Activated CD4-positive, alpha-beta memory T cell treated with anti-CD3 and anti-CD28 coated beads, Interleukin-2, amount 10 ng/mL, durations not matched to agents 7 days and 5 days (primary cell): ENCODE measurements around the gene PDGFD. TPM values are rescaled to one million over a fixed set of nuclear protein-coding genes. Genes with fewer than 3 reads are reported as not detected.

Experiments used
- CTCF ChIA-PET: fragments of 350-600 bp; sonication (Branson Sonifier 250); formaldehyde crosslinking; loops from one replicate; lab custom pipeline; 2021; ENCODE audit warnings: antibody characterized with exemption, inconsistent platforms; lab: Charles Lee
- POLR2A ChIA-PET: fragments of 350-600 bp; sonication (Branson Sonifier 250); formaldehyde crosslinking; loops from one replicate; lab custom pipeline; 2021; ENCODE audit warnings: antibody characterized with exemption; lab: Charles Lee
- DNase-seq: peaks from one replicate; pipeline ENCODE4 v3.0.0-alpha.2; 2020
- H3K27ac Mint-ChIP-seq: one replicate; pipeline ENCODE4 v1.8.0; 2021; ENCODE audit warnings: mild to moderate bottlenecking, mixed read lengths
- H3K27me3 Mint-ChIP-seq: one replicate; pipeline ENCODE4 v1.8.0; 2021; ENCODE audit warnings: mixed read lengths
- H3K36me3 Mint-ChIP-seq: one replicate; pipeline ENCODE4 v1.8.0; 2021; ENCODE audit warnings: low read depth, mixed read lengths
- H3K4me1 Mint-ChIP-seq: one replicate; pipeline ENCODE4 v1.8.0; 2021; ENCODE audit warnings: mixed read lengths
- H3K4me3 Mint-ChIP-seq: one replicate; pipeline ENCODE4 v1.8.0; 2021; ENCODE audit warnings: mild to moderate bottlenecking, mixed read lengths
- H3K9me3 Mint-ChIP-seq: one replicate; pipeline ENCODE4 v1.8.0; 2021; ENCODE audit warnings: mixed read lengths
- total RNA-seq, 2 experiments: library from RNA; stranded (reverse); gene quantifications; one replicate each; pipeline ENCODE4 v1.2.3, GENCODE V29; 2021

PDGFD gene
- total RNA-seq, 2 experiments from 2014 or later, result not detected

GRCh38 chr11:103993507-103993906 lies 170.4 kb downstream of the PDGFD start:
- Mint-ChIP-seq H3K27ac (no peak overlapping the region), H3K36me3 (no peaks in the 10 kb centered on the region), H3K4me3 (no peak overlapping the region), H3K27me3 (no peaks in the 10 kb centered on the region), H3K4me1 (no peaks in the 10 kb centered on the region), H3K9me3 (no peaks in the 10 kb centered on the region)
- ChIA-PET POLR2A (no interaction called here), CTCF (no interaction called here)
- DNase-seq, result no peak

- Mint-ChIP-seq H3K36me3 (no peaks in the 10 kb centered on the region), H3K27me3 (no peaks in the 10 kb centered on the region), H3K4me3 (no peak overlapping the region), H3K4me1 (no peaks in the 10 kb centered on the region), H3K27ac (no peak overlapping the region), H3K9me3 (no peaks in the 10 kb centered on the region)
- no peak for DNase-seq
- ChIA-PET POLR2A (no interaction called here), CTCF (no interaction called here)
These were observed 175.4 kb downstream of the PDGFD start for GRCh38 chr11:103988595-103988969.

DNA sequence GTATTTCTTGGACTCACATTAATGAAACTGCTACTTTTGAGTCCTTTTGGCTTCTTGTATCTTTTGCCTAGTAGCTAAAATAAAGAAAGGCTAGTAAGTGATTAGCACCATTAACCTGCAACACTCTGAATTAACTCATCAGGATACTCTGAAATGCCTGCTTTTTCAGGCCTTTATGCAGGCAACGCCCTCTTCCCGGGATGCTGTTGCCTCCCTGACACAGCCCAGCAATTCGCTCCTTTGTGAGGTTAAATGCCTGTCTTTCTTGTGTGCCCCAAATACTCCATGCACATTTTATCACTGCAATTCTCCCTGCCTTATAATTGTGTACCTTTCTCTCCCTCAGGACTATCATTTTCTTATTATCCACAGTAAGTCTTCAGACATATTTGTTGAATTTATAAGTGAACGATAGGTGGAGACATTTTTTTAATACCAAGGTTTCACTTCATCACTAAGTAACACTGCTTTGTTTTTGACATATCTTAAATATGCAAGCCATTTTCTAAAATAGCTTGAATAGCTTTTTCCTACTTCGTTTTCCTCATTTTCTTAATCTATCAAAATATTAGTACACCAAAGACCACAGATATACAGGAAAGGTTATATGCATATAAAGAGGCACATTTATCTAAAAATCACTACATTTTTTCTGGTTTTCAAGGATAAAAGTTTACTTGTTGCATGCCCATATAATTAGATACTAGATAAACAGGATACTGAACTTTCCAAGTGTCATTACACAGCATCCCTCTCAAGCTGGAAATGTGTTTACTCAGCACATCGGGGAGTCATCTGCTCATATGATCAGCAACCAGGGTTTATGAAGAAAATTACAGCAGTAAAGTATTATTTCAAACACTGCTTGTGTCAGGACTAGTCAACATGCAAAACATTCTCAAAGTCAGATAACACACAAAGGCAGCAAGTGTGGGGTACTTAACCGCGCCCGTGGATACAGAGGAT lies 176.0 kb downstream of the PDGFD start:
- Mint-ChIP-seq H3K4me1 (no peaks in the 10 kb centered on the region), H3K27me3 (no peaks in the 10 kb centered on the region), H3K36me3 (no peaks in the 10 kb centered on the region), H3K4me3 (no peak overlapping the region), H3K27ac (no peak overlapping the region), H3K9me3 (no peaks in the 10 kb centered on the region)
- ChIA-PET CTCF (no interaction called here), POLR2A (no interaction called here)
- no peak for DNase-seq

GRCh38 chr11:103985041-103985440 lies 178.9 kb downstream of the PDGFD start:
- Mint-ChIP-seq H3K27ac (no peak overlapping the region), H3K9me3 (no peaks in the 10 kb centered on the region), H3K4me1 (no peaks in the 10 kb centered on the region), H3K27me3 (no peaks in the 10 kb centered on the region), H3K36me3 (no peaks in the 10 kb centered on the region), H3K4me3 (no peak overlapping the region)
- no peak for DNase-seq
- ChIA-PET POLR2A (no interaction called here), CTCF (no interaction called here)

DNA sequence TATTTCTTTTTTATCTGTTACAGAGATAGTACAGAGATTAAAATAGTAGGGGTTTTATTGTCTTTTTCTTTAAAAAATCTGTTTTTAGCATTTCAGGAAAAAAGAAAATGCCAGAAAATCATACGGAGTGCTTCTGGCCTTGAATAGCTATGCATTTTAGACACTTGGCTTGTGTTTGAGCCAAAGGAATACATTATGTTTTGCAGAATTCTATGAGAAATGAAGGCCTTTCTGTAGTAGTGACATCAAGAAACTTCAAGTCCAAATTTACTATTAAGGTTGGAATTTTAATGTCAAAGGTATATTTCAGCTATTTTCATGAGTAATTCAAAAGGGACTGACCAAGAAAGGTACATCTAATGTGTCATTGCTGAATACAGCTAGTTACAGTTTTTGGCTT lies 183.8 kb downstream of the PDGFD start:
- POLR2A ChIA-PET, result no interaction called here
- no peak for DNase-seq
- Mint-ChIP-seq H3K4me3 (no peak overlapping the region), H3K4me1 (no peaks in the 10 kb centered on the region), H3K36me3 (no peaks in the 10 kb centered on the region), H3K27me3 (no peaks in the 10 kb centered on the region), H3K27ac (no peak overlapping the region), H3K9me3 (no peaks in the 10 kb centered on the region)
- CTCF ChIA-PET, result no interaction called here

GRCh38 chr11:103978616-103979595 lies 185.0 kb downstream of the PDGFD start:
- H3K36me3 Mint-ChIP-seq, result no peaks in the 10 kb centered on the region

GRCh38 chr11:103972013-103972412 lies 191.9 kb downstream of the PDGFD start:
- Mint-ChIP-seq H3K9me3 (no peaks in the 10 kb centered on the region), H3K4me3 (no peak overlapping the region), H3K36me3 (no peaks in the 10 kb centered on the region), H3K4me1 (no peaks in the 10 kb centered on the region), H3K27ac (no peak overlapping the region), H3K27me3 (no peaks in the 10 kb centered on the region)
- CTCF ChIA-PET, result no interaction called here
- POLR2A ChIA-PET, result no interaction called here
- no peak for DNase-seq

More at GRCh38 chr11:103978616-103979595, 185.0 kb downstream of the PDGFD start:
- Mint-ChIP-seq H3K27ac (no peak overlapping the region), H3K27me3 (no peaks in the 10 kb centered on the region), H3K4me3 (no peak overlapping the region), H3K4me1 (no peaks in the 10 kb centered on the region), H3K9me3 (no peaks in the 10 kb centered on the region)
- ChIA-PET CTCF (no interaction called here), POLR2A (no interaction called here)
- DNase-seq, result no peak

GRCh38 chr11:103970701-103971249 lies 193.2 kb downstream of the PDGFD start:
- ChIA-PET CTCF (no interaction called here), POLR2A (no interaction called here)
- Mint-ChIP-seq H3K4me1 (no peaks in the 10 kb centered on the region), H3K9me3 (no peaks in the 10 kb centered on the region), H3K36me3 (no peaks in the 10 kb centered on the region), H3K4me3 (no peak overlapping the region), H3K27ac (no peak overlapping the region), H3K27me3 (no peaks in the 10 kb centered on the region)
- no peak for DNase-seq

GRCh38 chr11:103968685-103969084 lies 195.3 kb downstream of the PDGFD start:
- Mint-ChIP-seq H3K4me1 (no peaks in the 10 kb centered on the region), H3K9me3 (no peaks in the 10 kb centered on the region), H3K27me3 (no peaks in the 10 kb centered on the region), H3K36me3 (no peaks in the 10 kb centered on the region), H3K4me3 (no peak overlapping the region), H3K27ac (no peak overlapping the region)
- no peak for DNase-seq
- CTCF ChIA-PET, result no interaction called here
- POLR2A ChIA-PET, result no interaction called here

DNA sequence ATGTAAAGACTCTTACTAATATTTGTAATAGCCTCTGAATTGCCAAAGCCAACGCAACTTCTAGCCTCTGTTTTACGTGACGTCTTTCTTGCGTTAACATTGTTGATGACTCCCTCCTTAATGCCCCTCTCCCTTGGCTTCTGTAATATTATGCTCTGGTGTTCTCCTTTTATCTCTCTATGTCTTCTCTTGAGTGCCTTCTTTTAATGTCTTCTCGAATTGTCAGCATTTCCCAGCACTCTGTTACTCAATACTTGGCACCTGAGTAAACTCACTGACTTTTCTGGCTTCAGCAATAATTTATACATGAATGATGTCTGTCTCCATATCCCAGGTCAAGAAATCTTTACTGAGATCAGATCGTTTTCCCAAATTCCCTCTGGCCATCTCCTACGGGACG lies 196.0 kb downstream of the PDGFD start:
- CTCF ChIA-PET, result no interaction called here
- no peak overlapping the region for H3K27ac Mint-ChIP-seq
- no peak for DNase-seq
- no peaks in the 10 kb centered on the region for H3K27me3 Mint-ChIP-seq
- H3K4me3 Mint-ChIP-seq, result no peak overlapping the region
- no peaks in the 10 kb centered on the region for H3K4me1 Mint-ChIP-seq
- H3K36me3 Mint-ChIP-seq, result no peaks in the 10 kb centered on the region
- POLR2A ChIA-PET, result no interaction called here
- no peaks in the 10 kb centered on the region for H3K9me3 Mint-ChIP-seq

GRCh38 chr11:103964390-103964789 lies 199.6 kb downstream of the PDGFD start:
- H3K27ac Mint-ChIP-seq, result no peak overlapping the region
- H3K4me3 Mint-ChIP-seq, result no peak overlapping the region
- H3K36me3 Mint-ChIP-seq, result no peaks in the 10 kb centered on the region
- H3K4me1 Mint-ChIP-seq, result no peaks in the 10 kb centered on the region
- DNase-seq, result no peak
- no peaks in the 10 kb centered on the region for H3K9me3 Mint-ChIP-seq
- ChIA-PET POLR2A (no interaction called here), CTCF (no interaction called here)
- H3K27me3 Mint-ChIP-seq, result no peaks in the 10 kb centered on the region

DNA sequence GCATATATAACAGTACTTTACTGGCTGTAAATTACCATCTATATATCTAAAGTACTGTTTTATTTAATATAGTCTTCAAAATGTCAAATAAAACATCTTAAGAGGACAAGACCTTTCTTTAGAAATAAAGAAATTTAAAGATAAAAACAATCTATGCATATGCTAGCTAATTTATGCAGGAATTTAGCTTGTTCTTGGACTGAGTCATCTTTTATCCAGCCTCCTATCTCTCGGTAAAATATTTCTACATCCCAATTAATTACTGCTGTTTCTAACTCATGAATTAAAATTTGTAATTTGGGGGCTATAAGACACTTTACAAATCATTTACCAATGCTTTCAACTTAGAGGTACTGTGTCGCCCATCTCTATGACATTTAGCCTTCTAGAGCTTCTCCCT lies 200.3 kb downstream of the PDGFD start:
- Mint-ChIP-seq H3K4me1 (no peaks in the 10 kb centered on the region), H3K9me3 (no peaks in the 10 kb centered on the region), H3K4me3 (no peak overlapping the region), H3K27ac (no peak overlapping the region), H3K36me3 (no peaks in the 10 kb centered on the region), H3K27me3 (no peaks in the 10 kb centered on the region)
- no peak for DNase-seq
- POLR2A ChIA-PET, result no interaction called here
- CTCF ChIA-PET, result no interaction called here

GRCh38 chr11:103961010-103961409 lies 202.9 kb downstream of the PDGFD start:
- H3K4me1 Mint-ChIP-seq, result no peaks in the 10 kb centered on the region
- H3K9me3 Mint-ChIP-seq, result no peaks in the 10 kb centered on the region
- no peak overlapping the region for H3K4me3 Mint-ChIP-seq
- H3K36me3 Mint-ChIP-seq, result no peaks in the 10 kb centered on the region
- no peak overlapping the region for H3K27ac Mint-ChIP-seq
- POLR2A ChIA-PET, result no interaction called here
- CTCF ChIA-PET, result no interaction called here
- DNase-seq, result no peak
- H3K27me3 Mint-ChIP-seq, result no peaks in the 10 kb centered on the region
